NK-92 (cell line): ENCODE measurements around the gene CADM1.

ENCODE experiments used
- DNase-seq: peaks from one replicate; lab custom pipeline; 2025; ENCODE audit not compliant: unreplicated experiment; lab: John Stamatoyannopoulos, UW

The CADM1 gene

DNA sequence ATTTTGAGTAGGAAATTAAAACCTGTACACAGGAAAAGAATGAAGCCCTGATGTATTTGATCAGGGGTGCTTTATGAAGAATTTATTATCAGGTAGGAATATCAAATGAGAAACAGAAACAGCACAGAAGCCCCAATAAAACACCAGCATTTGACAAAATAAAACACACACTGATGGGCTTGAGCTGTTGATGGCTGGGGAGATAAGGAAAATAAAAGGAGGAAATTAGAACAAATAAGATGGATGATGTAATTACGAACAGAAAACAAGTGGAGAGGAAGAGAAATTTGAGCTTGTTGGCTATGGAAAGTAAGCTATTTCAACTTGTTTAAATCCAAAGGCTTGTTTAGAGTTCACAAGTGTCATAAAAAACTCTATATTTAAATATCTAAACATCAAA, 213.7 kb downstream of the CADM1 start:
- DNase-seq: no peak

- DNase-seq: no peak
Measured at GRCh38 chr11:115287266-115287665, 216.9 kb downstream of the CADM1 start.

- DNase-seq: no peak
Measured at GRCh38 chr11:115286614-115287013, 217.6 kb downstream of the CADM1 start.

DNA sequence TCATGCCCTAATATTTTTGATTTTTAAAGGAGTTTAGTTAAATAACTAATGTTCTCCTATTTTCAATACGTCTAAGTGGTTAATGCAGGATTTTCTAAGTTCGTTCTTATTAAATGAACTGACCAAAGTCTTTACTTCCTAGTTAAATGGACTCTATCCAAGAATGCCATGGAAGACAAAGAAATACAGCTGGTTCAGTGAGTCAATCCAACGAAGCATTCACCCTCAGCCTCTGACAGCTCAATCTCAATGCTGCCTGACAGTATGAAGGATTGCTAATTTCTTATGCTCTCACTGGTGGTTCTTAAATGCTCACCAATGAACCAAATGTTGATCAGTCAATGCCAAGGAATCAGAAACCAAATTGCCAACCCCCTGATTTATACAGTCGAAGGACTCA, 219.4 kb downstream of the CADM1 start:
- DNase-seq: no peak

- DNase-seq: no peak
Measured at GRCh38 chr11:115282923-115283322, 221.3 kb downstream of the CADM1 start.

GRCh38 chr11:115280775-115281174, 223.4 kb downstream of the CADM1 start:
- no peak for DNase-seq

DNA sequence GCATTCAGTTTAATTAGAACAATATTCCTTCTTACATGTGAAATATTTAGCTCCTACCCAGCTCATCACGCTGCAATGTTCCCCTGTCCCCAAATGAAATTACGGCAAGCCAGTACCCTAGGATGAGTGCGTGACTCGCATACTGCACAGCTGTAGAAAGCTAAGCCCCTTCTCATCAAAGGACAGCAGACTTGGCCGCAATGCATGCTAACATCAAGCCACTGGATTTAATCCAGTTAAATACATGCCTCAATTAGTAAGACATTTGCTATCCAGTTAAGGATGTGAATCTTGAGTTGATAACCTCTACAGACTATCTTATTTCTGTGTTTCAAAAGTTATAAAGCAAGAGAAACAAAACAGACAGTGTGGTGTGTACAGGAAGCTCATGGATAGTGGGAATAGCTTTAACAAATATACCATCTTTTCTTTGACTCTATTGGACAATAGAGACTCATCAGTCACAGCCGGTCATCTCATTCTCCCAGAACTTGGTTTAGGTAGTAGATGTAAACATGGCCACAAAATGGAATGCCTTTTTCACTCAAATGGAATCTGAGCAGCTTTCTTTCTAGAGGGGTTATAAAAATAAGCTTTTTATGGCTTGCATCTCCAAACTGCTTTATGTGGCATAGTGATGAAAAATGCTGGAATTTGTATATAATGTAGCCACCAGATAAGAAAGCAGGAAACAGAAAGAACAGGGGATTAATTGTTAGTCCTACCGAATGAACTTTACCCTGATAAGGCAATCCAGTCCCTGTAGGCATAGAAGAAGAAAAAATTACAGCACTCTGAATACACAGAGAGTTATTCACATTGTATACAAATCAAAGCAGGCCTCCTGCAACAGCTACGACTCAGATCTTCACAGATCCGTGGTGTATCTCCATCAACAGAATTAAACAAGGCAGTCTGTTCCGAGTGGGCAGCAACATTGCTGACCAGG, 224.1 kb downstream of the CADM1 start:
- no peak for DNase-seq

DNA sequence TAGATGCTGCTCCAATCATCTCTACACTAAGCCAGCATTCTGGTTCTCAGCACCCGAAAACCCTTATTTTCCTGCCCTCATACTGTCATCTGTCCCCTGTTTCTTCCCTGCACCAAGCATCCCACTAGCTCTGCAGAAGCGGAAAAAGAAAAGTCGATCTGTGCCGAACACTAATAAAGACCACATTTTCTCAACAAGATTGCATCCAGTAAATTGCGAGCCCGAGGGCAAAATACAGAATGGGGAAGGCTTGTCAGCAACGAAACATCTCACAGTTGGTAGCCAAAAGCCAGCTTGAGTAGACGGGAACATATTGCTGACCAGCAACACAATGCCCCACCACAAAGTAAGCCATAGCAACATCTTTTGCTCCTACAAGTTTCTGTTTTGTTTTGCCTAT, 227.4 kb downstream of the CADM1 start:
- DNase-seq: no peak

DNA sequence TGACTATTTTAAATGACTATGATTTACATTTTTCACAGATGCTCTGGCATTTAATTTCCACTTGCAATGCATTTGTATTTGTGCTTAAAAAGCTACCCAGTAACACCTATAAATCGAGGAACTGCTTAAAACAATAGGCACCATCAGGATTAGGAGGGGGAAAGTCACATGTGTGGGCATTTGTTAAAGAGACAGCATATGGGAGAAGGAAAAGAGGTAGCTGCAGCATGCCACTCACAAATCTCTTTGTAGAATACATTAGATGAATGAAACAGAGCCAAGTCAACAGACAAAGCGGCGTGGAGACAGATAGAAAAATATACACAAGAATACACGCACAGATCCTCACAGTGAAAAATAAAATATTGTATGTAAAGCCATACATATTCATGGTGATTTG, 228.0 kb downstream of the CADM1 start:
- DNase-seq: no peak

- no peak for DNase-seq
Measured at GRCh38 chr11:115275045-115275444, 229.2 kb downstream of the CADM1 start.

GRCh38 chr11:115272925-115273324, 231.3 kb downstream of the CADM1 start:
- DNase-seq: no peak

DNA sequence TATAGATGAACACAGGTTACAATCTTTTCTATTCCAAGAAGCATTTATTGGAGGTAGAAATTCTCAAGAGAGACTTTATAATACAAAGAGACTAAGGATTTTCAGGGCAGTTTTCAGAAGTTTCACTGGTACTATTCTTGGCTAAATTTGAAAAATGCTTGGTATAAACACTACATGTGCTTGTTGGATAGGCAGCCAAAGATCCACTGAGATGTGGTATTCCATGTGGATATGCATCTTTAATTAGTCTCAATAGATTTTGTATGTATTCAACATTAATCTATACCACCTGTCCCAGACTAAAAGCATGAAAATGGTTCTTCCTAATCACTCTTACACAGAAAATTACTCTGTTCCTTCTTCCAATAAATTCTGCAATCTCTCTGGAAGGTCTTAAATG, 232.6 kb downstream of the CADM1 start:
- DNase-seq: no peak

GRCh38 chr11:115269191-115269950, 234.8 kb downstream of the CADM1 start:
- no peak for DNase-seq

GRCh38 chr11:115267871-115268270, 236.3 kb downstream of the CADM1 start:
- DNase-seq: no peak

- no peak for DNase-seq
Measured at GRCh38 chr11:115267238-115267781, 236.9 kb downstream of the CADM1 start.

- no peak for DNase-seq
Measured at GRCh38 chr11:115266066-115266639, 238.1 kb downstream of the CADM1 start.

DNA sequence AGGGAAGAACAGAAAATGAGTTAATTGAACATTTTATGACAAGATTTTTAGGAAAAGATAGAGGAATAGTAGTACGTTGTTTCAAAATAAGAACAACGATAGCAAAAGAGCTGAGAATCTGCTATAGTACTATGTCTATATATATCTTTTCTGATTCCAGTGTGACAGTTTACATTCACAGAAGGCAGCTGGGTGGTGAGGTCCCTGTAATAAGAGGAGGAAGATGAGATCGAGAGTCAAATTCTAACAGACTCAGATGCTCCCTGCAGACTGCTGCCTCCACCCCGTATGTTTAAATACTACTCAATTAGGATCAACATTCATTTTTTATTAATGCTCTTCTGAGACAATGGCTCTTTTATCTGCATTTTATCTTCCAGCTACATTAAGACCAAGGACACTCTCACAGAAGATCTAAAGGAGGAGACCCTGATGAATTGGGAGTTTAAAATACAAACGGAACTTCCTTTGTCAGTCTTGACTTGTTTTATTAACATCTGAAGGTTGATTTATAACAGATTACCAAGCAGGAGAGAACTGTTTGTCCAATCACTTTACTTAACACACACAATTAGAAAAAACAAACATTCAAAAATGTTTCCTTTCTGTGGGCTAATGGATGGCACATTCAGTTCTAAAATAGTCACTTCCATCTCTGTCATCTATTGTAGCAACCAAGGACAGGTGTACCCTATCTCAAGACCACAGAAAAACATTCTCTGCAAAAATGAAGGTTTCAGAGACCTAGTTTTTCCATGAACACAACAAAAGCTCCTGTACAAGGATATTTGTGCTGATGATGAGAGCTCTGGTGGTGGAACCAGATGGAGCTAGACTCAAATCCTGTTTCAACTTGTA, 240.2 kb downstream of the CADM1 start:
- no peak for DNase-seq

DNA sequence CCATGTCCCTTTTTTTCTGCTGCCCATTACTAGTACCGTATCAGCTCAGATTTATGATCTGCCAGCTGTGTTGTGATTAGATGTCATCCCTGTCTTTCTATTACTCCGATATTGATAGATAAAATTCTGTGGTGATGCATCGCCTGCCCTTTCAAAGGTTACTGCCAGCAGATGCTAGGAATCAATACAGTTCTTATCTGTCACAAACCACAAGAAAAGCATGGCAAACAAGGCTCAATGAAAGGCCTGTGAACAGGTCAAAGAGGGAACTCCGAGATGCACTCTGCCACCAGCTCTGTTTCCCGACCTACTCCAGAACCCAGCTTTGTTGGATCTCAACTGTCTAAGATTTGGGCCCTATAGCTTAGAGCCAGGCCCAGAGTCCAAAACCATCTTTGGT, 246.0 kb downstream of the CADM1 start:
- DNase-seq: no peak

DNA sequence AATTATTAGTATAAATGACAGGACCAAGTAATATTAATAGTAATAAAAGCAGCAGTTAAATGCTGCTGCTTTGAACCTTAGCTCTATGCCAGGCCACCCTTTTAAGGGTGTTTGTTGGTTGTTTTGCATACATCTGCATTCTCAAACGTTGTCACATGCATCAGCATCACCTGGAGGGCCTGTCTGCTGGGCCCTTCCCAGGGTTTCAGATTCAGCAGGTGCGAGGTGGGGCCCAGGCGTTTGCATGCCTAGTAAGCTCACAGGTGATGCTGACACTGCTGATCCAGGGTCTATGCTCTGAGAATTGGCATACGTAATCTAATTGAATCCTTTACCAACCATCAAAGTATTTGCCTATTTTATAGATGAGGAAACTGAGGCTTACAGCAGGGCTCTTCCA, 246.5 kb downstream of the CADM1 start:
- DNase-seq: no peak

GRCh38 chr11:115257270-115257669, 246.9 kb downstream of the CADM1 start:
- DNase-seq: no peak
